Measurements from ENCODE around the gene ABTB1.

Gene ABTB1

DNA sequence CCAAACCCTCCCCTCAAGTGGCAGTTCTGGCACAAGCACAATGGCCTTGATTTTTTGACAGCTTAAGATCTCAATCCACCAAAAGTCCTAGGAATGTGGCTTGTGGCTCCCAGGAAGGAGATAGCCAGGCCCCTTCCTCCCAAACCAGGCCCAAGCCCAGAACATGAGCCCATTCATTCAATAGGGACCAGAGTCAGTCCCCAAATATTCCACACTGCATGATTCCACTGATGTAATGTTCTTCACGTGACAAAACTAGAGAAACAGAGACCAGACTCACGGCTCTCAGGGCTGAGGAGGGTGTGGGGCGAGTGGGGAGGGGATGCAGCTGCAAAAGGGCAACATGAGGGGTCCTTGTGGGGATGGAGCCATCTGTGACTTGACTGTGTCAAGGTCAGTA is 25.5 kb downstream of the ABTB1 start:
- Mint-ChIP-seq H3K36me3 (ENCODE audit: low read depth) (no peaks in the 10 kb centered on the region), H3K27ac (no peak overlapping the region), H3K4me3 (no peak overlapping the region), H3K27me3 (ENCODE audit: low read depth, poor library complexity) (no peaks in the 10 kb centered on the region), H3K9me3 (peaks cover 5% of the 10 kb centered on the region), H3K4me1 (peaks cover 31% of the 10 kb centered on the region)
- DNase-seq = no peak
- no peak for TF ChIP-seq CTCF (IDR thresholded peaks at IDR 0.05)

DNA sequence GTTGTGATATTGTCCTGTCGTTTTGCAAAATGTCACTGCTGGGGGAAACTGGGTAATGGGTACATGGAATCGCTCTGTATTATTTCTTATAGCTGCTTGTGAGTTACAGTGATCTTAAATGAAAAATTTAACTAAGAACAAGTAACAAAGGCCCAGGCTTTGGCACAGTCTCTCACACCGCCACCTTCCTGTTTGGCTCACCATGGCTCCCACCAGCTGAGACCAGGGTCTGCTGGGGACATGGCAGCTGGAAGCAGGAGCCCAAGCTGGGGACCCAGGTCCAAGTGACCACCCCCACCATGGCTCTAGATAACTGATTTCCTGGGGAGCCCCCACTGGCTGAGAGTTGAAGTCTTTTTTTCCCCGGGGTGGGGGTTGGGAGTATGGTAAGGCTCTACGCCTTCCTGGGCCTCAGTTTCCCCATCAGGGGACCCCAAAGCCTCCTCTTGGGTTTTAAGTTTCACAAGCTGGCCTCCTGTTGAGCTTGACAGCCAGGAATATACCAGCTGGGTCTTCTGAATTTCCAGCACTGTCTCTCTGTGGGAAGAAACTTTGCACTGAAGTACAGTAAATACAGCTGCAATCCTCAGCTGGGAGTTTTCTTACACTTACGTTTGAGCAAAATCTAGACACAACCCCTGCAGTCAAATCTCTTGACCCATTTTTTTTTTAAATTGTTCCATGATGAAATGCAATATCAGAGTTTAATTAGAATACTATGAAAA is 26.1 kb downstream of the ABTB1 start:
- Mint-ChIP-seq H3K36me3 (ENCODE audit: low read depth) (peaks cover 5% of the 10 kb centered on the region), H3K9me3 (peaks cover 10% of the 10 kb centered on the region), H3K27me3 (ENCODE audit: low read depth, poor library complexity) (no peaks in the 10 kb centered on the region), H3K4me1 (peaks cover 26% of the 10 kb centered on the region), H3K27ac (no peak overlapping the region), H3K4me3 (no peak overlapping the region)
- DNase-seq = no peak
- TF ChIP-seq CTCF (IDR thresholded peaks at IDR 0.05) = no peak

DNA sequence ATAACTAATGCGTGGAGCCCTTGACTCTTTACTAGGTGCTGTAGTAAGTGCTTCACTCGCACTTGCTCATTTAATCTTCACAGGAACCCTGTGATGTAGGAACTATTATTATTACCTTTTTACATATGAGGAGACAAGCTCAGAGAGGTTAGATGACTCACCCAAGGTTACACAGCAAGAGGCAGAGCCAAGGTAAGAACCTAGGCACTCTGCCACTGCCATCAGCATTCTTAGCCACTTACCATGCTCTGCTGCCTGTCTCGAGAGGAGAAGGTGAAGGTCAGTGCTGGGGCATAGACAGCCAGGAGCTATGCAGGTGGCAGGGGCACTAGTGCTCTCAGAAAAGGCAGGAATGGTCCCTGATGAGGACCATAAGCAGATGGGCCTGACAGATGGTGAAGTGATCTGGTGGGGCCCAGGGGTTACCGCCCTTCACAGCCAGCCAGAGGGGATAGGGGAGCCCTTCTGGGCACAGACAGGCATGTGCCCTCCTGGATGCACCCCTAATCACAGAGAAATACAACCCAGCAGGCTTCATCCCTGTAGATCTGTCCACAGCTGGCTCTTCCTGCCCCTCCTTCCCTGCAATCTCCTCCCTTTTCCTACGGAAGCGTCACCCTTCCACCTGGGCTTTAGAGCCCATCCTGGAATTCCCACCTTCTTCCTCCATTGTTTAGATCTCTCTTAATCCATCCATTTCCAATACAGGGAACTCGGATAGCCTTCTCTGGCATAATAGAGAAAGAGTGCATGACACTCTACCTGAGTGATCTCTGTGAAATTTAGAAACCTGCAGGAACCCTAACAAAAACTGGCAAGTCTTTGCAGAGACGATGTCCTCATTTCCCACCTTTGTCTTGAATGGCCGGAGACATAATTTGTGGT is 26.9 kb downstream of the ABTB1 start:
- no peak for TF ChIP-seq CTCF (IDR thresholded peaks at IDR 0.05)
- H3K36me3 Mint-ChIP-seq (ENCODE audit: low read depth) = peaks cover 11% of the 10 kb centered on the region
- no peak for DNase-seq
- peaks cover 26% of the 10 kb centered on the region for H3K4me1 Mint-ChIP-seq
- no peak overlapping the region for H3K27ac Mint-ChIP-seq
- peaks cover 19% of the 10 kb centered on the region for H3K9me3 Mint-ChIP-seq
- H3K27me3 Mint-ChIP-seq (ENCODE audit: low read depth, poor library complexity) = no peaks in the 10 kb centered on the region
- no peak overlapping the region for H3K4me3 Mint-ChIP-seq

DNA sequence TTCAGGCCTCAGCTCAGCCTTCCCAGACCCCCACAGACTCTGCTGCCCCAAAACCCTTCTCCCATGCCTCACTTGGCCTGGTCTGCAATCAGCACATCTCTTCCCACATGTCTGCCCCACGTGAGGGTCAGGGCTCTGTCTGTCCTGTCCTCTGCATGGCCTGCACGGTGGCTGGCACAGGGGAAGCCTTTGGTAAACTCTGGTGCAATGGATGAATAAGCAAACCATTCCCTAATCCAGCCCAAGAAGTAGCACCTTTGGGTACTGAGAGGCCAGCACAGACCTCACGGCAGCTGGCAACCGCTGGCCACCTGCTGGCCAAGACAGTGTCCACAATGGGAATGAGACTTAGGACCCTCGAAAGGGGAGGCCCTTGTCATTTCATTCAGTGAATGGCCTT is 27.7 kb downstream of the ABTB1 start:
- Mint-ChIP-seq H3K27ac (no peak overlapping the region), H3K4me3 (no peak overlapping the region), H3K27me3 (ENCODE audit: low read depth, poor library complexity) (no peaks in the 10 kb centered on the region), H3K4me1 (peaks cover 26% of the 10 kb centered on the region), H3K9me3 (peaks cover 19% of the 10 kb centered on the region), H3K36me3 (ENCODE audit: low read depth) (peaks cover 12% of the 10 kb centered on the region)
- TF ChIP-seq CTCF (IDR thresholded peaks at IDR 0.05) = peak; percentile 21
- DNase-seq = no peak

- Mint-ChIP-seq H3K9me3 (peaks cover 19% of the 10 kb centered on the region), H3K4me3 (no peak overlapping the region), H3K36me3 (ENCODE audit: low read depth) (peaks cover 12% of the 10 kb centered on the region), H3K4me1 (peaks cover 23% of the 10 kb centered on the region), H3K27ac (no peak overlapping the region), H3K27me3 (ENCODE audit: low read depth, poor library complexity) (peaks cover 2% of the 10 kb centered on the region)
- no peak for DNase-seq
- no peak for TF ChIP-seq CTCF (IDR thresholded peaks at IDR 0.05)
Measured at GRCh38 chr3:127701280-127701911, 28.6 kb downstream of the ABTB1 start.
